Cardiac muscle cell (in vitro differentiated cells and primary cell): ENCODE measurements around the gene NOL3. TPM values are rescaled to one million over a fixed set of nuclear protein-coding genes. Genes with fewer than 3 reads are reported as not detected.
A peak's percentile ranks its signal among the peaks of the same experiment; 100 is the strongest.

Source experiments
- DNase-seq, 2 donors: peaks; one replicate each; pipeline versions ENCODE4 v3.0.0 to v3.0.0-alpha.2; 2010 to 2017; ENCODE audit warnings: low read depth in 1 of 2, low spot score in 1 of 2
- H3K27ac ChIP-seq: fragments of 200-600 bp; sonication (generic); 2 replicates; pipeline ENCODE4 v1.5.1; 2016
- H3K27me3 ChIP-seq: fragments of 200-600 bp; sonication (generic); 2 replicates; pipeline ENCODE4 v1.6.0; 2016; ENCODE audit warnings: control low read depth
- H3K36me3 ChIP-seq: fragments of 200-600 bp; sonication (generic); 2 replicates; pipeline ENCODE4 v1.5.1; 2016; ENCODE audit warnings: control low read depth
- H3K4me1 ChIP-seq: fragments of 200-600 bp; sonication (generic); 2 replicates; pipeline ENCODE4 v1.8.1; 2017; ENCODE audit warnings: low read depth, mild to moderate bottlenecking, mixed run types
- H3K4me3 ChIP-seq: fragments of 200-600 bp; sonication (generic); 2 replicates; pipeline ENCODE4 v1.5.1; 2016; ENCODE audit warnings: mild to moderate bottlenecking
- H3K9me3 ChIP-seq: fragments of 200-600 bp; sonication (generic); 2 replicates; pipeline ENCODE4 v1.5.1; 2017; ENCODE audit warnings: low read depth, mild to moderate bottlenecking, control low read depth
- polyA plus RNA-seq: library from polyadenylated mRNA; unstranded; fragments of >200 nt; fragmentation: Nextera tagmentation; extraction: Ambion mirVana; gene quantifications from 2 replicates; pipeline ENCODE4 v1.2.1, GENCODE V29; 2016
- total RNA-seq: library from RNA; depleted of rRNA; stranded (reverse); fragments of >200 nt; gene quantifications from 2 replicates; pipeline ENCODE4 v1.2.3, GENCODE V29; 2016
- TF ChIP-seq, protein P1 (sequence below): IDR thresholded peaks from 2 replicates; pipeline ENCODE4 v1.5.1; 2012; ENCODE audit warnings: low read depth, mild to moderate bottlenecking, low read length

The NOL3 gene
- total and polyA plus RNA-seq, 2 experiments from 2014 or later: 31.1 to 40.6 TPM

DNA sequence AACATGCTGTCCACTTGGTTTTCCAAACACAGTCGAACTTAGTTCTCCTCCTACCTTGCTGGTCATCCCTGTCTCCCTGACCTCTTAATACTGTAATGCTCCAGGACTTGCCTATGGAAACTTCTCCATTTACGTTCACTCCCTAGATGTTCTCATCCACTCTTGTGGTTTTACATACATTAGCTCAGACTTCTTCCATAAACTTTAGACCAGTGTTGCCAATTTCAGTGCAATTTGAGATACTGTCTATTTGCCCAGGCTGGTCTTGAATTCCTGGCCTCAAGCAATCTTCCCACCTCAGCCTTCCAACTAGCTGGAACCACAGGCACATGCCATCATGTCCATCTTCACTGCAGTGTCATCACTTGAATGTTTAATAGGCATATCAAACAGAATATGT lies 11.9 kb downstream of the NOL3 start:
- Histone ChIP-seq H3K36me3 (no peaks in the 10 kb centered on the region), H3K4me3 (no peak overlapping the region), H3K4me1 (peaks cover 4% of the 10 kb centered on the region), H3K9me3 (no peaks in the 10 kb centered on the region), H3K27me3 (peaks cover 25% of the 10 kb centered on the region), H3K27ac (no peak overlapping the region)
- DNase-seq: no peak
- TF ChIP-seq, protein P1, sequence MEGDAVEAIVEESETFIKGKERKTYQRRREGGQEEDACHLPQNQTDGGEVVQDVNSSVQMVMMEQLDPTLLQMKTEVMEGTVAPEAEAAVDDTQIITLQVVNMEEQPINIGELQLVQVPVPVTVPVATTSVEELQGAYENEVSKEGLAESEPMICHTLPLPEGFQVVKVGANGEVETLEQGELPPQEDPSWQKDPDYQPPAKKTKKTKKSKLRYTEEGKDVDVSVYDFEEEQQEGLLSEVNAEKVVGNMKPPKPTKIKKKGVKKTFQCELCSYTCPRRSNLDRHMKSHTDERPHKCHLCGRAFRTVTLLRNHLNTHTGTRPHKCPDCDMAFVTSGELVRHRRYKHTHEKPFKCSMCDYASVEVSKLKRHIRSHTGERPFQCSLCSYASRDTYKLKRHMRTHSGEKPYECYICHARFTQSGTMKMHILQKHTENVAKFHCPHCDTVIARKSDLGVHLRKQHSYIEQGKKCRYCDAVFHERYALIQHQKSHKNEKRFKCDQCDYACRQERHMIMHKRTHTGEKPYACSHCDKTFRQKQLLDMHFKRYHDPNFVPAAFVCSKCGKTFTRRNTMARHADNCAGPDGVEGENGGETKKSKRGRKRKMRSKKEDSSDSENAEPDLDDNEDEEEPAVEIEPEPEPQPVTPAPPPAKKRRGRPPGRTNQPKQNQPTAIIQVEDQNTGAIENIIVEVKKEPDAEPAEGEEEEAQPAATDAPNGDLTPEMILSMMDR: no peak

DNA sequence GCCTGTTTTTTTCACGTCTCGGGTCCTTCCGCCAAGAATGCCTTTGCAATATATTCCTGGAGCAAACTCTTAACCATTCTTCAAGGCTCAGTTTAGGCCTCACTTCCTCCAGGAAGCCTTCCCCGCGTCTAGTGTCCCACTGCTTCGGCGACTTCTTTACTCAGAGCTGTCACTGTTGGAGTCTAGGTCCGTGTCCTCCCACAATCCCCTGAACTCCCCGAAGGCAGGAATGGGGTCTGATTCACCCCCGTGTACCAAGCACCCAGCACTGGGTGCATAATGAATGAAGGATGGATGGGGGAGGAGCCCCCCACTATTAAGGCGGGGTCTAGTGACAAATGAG lies 12.9 kb downstream of the NOL3 start:
- no peaks in the 10 kb centered on the region for H3K9me3 ChIP-seq
- peaks cover 16% of the 10 kb centered on the region for H3K27me3 ChIP-seq
- H3K27ac ChIP-seq: no peak overlapping the region
- H3K4me3 ChIP-seq: peak overlapping the region; percentile 61
- DNase-seq: no peak
- TF ChIP-seq, protein P1: no peak
- H3K4me1 ChIP-seq: peaks cover 4% of the 10 kb centered on the region
- H3K36me3 ChIP-seq: no peaks in the 10 kb centered on the region

DNA sequence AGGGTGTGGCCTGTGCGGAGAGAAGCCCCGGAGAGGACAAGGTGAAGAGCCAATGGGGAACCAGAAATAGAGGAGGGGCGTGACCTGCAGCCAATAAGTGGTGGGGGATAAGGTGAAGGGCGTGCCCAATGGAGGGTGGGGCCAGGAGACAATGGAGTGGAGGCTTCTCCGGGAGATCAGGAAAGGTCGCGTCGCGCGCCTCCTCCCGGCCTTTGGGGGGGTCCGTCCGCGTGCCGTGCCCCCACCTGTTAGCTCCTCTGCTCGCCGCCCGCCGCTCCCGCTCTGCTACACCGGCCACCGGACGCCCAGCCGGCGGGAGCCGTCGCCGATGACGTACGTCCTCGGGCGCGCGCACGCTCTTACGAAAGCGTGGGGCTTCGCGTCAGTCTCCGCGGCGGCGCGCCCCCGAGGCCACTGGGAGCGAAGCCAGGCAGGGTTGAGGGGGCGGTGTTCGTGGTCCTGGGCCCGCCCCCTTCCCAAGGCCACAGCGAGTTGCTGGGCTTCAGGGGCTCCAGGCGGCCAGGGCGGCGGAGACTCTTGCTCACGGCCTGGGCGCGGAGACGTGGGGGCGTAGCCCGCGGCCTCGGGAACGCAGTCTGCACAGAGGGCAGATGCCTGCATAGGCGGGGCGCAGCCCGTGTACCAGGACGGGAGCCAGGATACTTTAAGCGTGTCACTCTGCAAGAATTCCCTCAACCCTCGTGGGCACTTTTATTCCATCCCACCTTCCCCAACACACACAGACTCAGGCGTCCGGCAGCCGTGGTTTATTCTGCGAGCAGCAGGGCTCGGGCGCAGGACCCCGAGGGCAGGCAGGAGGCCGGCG lies 13.5 kb downstream of the NOL3 start, which contains the start of gene MATCAP1:
Gene MATCAP1 (minus strand): TSS at position 337 of the 826 bp plus-strand sequence. CDS start 3,353 bp downstream, outside the sequence.
- H3K36me3 ChIP-seq: no peaks in the 10 kb centered on the region
- H3K9me3 ChIP-seq: no peaks in the 10 kb centered on the region
- H3K4me3 ChIP-seq: peak within 1 kb of the TSS; percentile 61
- DNase-seq: peak; percentile 97 to 99
- peaks cover 4% of the 10 kb centered on the region for H3K4me1 ChIP-seq
- peaks cover 10% of the 10 kb centered on the region for H3K27me3 ChIP-seq
- TF ChIP-seq, protein P1: no peak
- H3K27ac ChIP-seq: peak within 1 kb of the TSS; percentile 97

DNA sequence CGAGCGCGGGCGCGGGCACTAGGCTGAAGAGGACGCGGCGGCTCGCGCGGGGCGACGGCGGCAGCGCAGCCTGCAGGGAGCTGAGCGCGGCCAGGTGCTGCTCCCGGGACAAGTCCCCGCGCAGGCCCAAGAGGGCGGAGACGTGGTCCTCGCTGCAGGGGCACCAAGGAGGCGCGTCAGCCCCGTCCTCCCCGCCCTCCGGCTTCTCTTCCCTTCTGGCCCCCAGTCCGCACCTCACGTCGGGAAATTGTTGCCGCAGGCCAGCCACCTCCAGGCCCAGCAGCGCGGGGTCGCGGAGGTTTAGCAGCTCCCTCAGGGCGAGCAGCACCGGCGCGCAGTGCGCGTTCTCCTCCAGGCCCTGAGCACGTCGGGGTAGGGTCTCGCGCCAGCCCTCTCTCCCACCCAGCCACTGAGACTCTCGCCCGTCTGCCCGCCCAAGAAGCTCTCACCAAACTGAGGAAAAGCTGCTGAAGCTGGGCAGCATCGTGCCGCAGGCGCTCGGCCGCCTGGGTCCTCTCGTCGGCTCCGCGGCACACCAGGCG lies 14.2 kb downstream of the NOL3 start:
- DNase-seq: peak in 1 of 2 donors; percentile 54
- TF ChIP-seq, protein P1: no peak
- Histone ChIP-seq H3K4me3 (peak overlapping the region; percentile 61), H3K36me3 (no peaks in the 10 kb centered on the region), H3K4me1 (peaks cover 4% of the 10 kb centered on the region), H3K27ac (no peak overlapping the region), H3K27me3 (peaks cover 7% of the 10 kb centered on the region), H3K9me3 (no peaks in the 10 kb centered on the region)

DNA sequence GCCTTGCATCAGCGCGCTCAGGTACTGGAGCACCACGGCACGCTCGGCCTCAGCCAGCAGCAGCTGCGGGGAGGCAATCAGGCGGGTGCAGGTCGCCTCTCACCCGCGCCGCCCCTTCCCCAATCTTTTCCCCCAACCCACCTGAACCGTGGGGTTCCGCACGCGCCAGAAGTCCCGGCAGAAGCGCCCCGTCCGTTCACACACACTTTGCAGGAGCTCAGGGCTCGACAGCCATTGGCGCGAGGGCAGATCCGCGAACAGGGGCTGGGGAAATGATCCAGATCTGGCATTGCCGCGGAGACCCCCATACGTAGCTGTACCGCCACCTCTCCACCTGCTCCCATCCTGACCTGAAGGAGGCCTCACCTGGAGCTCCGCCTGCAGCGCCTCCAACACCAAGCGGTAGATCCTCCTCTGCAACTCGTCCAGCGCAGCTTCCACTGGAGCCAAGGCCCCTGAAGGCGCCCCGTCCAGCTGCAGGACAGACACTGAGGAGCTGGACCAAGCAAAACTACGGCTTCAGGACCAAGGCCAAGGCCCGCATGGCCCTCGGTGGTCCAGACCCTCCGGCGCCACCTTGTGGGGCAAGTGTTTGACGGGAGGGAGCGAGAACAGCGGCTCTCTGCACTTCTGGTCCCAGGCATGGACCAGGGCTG lies 14.8 kb downstream of the NOL3 start:
- TF ChIP-seq, protein P1: peak; percentile 87
- DNase-seq: peak; percentile 95 to 97
- H3K27ac ChIP-seq: no peak overlapping the region
- peaks cover 4% of the 10 kb centered on the region for H3K4me1 ChIP-seq
- peaks cover 7% of the 10 kb centered on the region for H3K27me3 ChIP-seq
- H3K36me3 ChIP-seq: no peaks in the 10 kb centered on the region
- H3K9me3 ChIP-seq: no peaks in the 10 kb centered on the region
- no peak overlapping the region for H3K4me3 ChIP-seq
